KMS-11 (cell line): ENCODE results near the gene CCT7.
A peak's percentile ranks its signal among the peaks of the same experiment; 100 is the strongest.

ENCODE experiments used
- H2AFZ ChIP-seq: fragments of 200-600 bp; sonication (generic); 2 replicates; pipeline ENCODE4 v1.6.1; 2016; ENCODE audit warnings: antibody characterized with exemption, mixed run types, low read depth
- H3K27ac ChIP-seq: fragments of 200-600 bp; sonication (generic); 2 replicates; pipeline ENCODE4 v1.6.1; 2016; ENCODE audit warnings: mild to moderate bottlenecking, mixed run types
- H3K27me3 ChIP-seq: fragments of 200-600 bp; sonication (generic); 2 replicates; pipeline ENCODE4 v1.6.1; 2017; ENCODE audit warnings: mild to moderate bottlenecking, low read depth, mixed run types, moderate library complexity; ENCODE audit not compliant: insufficient read depth
- H3K36me3 ChIP-seq: fragments of 200-600 bp; sonication (generic); 2 replicates; pipeline ENCODE4 v1.6.1; 2017; ENCODE audit warnings: mild to moderate bottlenecking, mixed run types; ENCODE audit not compliant: insufficient read depth
- H3K4me1 ChIP-seq: fragments of 200-600 bp; sonication (generic); 2 replicates; pipeline ENCODE4 v1.6.1; 2016; ENCODE audit warnings: mild to moderate bottlenecking, low read depth, mixed run types; ENCODE audit not compliant: poor library complexity, severe bottlenecking
- H3K4me2 ChIP-seq: fragments of 200-600 bp; sonication (generic); 2 replicates; pipeline ENCODE4 v1.7.0; 2016; ENCODE audit warnings: mild to moderate bottlenecking, mixed run types
- H3K4me3 ChIP-seq: fragments of 200-600 bp; sonication (generic); IDR thresholded peaks from 2 replicates; pipeline ENCODE4 v1.6.1; 2017; ENCODE audit warnings: low read depth, low read length, mixed read lengths; ENCODE audit not compliant: insufficient read depth
- H3K79me2 ChIP-seq: fragments of 200-600 bp; sonication (generic); 2 replicates; pipeline ENCODE4 v1.6.1; 2016; ENCODE audit warnings: low read depth, mixed run types; ENCODE audit not compliant: insufficient read depth
- H3K9ac ChIP-seq: fragments of 200-600 bp; sonication (generic); 2 replicates; pipeline ENCODE4 v1.6.1; 2016; ENCODE audit warnings: mild to moderate bottlenecking, mixed run types
- H4K20me1 ChIP-seq: fragments of 200-600 bp; sonication (generic); 2 replicates; pipeline ENCODE4 v1.6.1; 2016; ENCODE audit warnings: mild to moderate bottlenecking, mixed run types; ENCODE audit not compliant: insufficient read depth
- TF ChIP-seq, protein P1 (sequence below): fragments of 200-600 bp; sonication (generic); conservative IDR thresholded peaks from 2 replicates; pipeline ENCODE4 v1.6.1; 2017; ENCODE audit warnings: low read depth, mild to moderate bottlenecking, antibody characterized with exemption, low read length, moderate library complexity, mixed read lengths

CCT7 gene

DNA sequence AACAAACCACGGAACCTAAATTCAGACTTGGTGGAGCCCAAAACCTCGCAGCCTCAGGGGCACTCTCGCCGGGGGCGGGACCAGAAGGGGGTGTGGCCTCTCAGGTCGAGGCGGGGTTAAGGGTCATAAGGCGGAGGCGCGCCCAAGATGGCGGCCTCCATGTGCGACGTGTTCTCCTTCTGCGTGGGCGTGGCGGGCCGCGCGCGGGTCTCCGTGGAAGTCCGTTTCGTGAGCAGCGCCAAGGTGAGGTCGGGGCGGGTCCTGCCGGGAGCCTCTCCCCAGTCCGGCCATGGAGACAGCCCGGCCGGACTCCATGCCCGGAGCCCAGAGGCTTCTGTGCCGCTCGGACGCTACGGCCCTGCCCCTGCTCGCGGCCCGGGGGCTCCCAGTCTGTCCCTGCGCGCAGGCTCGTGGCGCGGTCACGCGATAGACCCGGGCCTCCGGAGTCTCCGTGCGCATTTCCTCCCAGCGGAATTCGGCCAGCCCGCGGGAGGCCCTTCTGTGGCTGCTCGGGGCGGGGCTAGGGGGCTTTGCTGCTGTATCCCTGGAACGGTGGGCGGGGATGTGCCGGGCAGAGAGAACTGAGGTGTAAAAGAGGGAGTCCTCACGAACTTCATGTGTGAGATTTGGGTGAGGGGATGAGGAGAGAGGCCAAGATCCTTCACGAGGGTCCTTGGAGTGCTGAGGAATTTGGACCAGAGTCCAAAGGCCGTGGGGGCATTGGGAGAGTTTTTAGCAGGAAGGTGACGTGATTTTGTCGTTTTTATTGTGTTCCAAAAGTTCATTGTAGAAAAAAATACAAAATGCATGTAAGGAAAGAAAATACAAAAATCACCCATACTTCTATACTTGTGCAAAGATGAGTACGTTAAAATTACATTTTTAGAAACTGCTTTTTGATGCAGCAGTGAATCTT lies 19.7 kb upstream of the CCT7 start, which contains the start of gene SMYD5:
TSS of gene SMYD5 (plus strand) at position 126 of the 916 bp plus-strand sequence. CDS start at position 148, 22 bp downstream.
- Histone ChIP-seq H3K27ac (peak within 1 kb of the TSS; percentile 44), H3K4me1 (peaks cover 27% of the 10 kb centered on the region), H3K79me2 (peaks cover 35% of the 10 kb centered on the region; the same call in 1 of the 2 replicates), H3K4me2 (peak within 1 kb of the TSS; percentile 61), H3K4me3 (peak within 1 kb of the TSS; percentile 79), H3K9ac (peak within 1 kb of the TSS; percentile 86), H2AFZ (peak within 1 kb of the TSS; percentile 69), H3K36me3 (no peaks in the 10 kb centered on the region), H4K20me1 (no peaks in the 10 kb centered on the region), H3K27me3 (no peaks in the 10 kb centered on the region)
- TF ChIP-seq, protein P1, sequence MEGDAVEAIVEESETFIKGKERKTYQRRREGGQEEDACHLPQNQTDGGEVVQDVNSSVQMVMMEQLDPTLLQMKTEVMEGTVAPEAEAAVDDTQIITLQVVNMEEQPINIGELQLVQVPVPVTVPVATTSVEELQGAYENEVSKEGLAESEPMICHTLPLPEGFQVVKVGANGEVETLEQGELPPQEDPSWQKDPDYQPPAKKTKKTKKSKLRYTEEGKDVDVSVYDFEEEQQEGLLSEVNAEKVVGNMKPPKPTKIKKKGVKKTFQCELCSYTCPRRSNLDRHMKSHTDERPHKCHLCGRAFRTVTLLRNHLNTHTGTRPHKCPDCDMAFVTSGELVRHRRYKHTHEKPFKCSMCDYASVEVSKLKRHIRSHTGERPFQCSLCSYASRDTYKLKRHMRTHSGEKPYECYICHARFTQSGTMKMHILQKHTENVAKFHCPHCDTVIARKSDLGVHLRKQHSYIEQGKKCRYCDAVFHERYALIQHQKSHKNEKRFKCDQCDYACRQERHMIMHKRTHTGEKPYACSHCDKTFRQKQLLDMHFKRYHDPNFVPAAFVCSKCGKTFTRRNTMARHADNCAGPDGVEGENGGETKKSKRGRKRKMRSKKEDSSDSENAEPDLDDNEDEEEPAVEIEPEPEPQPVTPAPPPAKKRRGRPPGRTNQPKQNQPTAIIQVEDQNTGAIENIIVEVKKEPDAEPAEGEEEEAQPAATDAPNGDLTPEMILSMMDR = no peak

- Histone ChIP-seq H3K27ac (no peak overlapping the region), H4K20me1 (no peaks in the 10 kb centered on the region), H3K79me2 (peaks cover 35% of the 10 kb centered on the region; the same call in 1 of the 2 replicates), H3K4me3 (no peak overlapping the region), H2AFZ (no peak overlapping the region), H3K36me3 (no peaks in the 10 kb centered on the region), H3K27me3 (no peaks in the 10 kb centered on the region), H3K4me1 (peaks cover 27% of the 10 kb centered on the region), H3K9ac (no peak overlapping the region), H3K4me2 (peak overlapping the region; percentile 61)
- TF ChIP-seq, protein P1 = no peak
Measured at GRCh38 chr2:73215254-73215653, 18.9 kb upstream of the CCT7 start.

DNA sequence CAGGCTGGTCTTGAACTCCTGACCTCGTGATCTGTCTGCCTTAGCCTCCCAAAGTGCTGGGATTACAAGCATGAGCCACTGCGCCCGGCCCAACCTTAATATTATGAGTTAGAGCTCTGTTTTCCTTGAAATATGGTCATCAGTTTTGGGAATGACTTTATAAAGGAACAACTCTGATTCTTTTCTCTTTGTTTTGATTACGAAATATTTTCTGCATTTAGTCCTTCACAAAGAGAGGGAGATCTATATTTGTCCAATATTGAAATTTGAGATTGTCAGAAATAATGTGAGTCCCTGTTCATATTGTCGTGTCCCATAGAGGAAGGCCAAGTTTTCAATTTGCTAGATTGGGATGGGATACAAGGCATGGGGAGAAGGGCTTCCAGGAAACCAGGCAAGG lies 16.9 kb upstream of the CCT7 start:
- Histone ChIP-seq H3K4me3 (no peak overlapping the region), H2AFZ (no peak overlapping the region), H4K20me1 (no peaks in the 10 kb centered on the region), H3K27me3 (no peaks in the 10 kb centered on the region), H3K79me2 (peaks cover 35% of the 10 kb centered on the region; the same call in 1 of the 2 replicates), H3K4me1 (peaks cover 27% of the 10 kb centered on the region), H3K9ac (no peak overlapping the region), H3K36me3 (no peaks in the 10 kb centered on the region), H3K27ac (no peak overlapping the region), H3K4me2 (no peak overlapping the region)
- TF ChIP-seq, protein P1 = no peak

- H3K79me2 ChIP-seq = peaks cover 35% of the 10 kb centered on the region; the same call in 1 of the 2 replicates
- H3K4me1 ChIP-seq = peaks cover 22% of the 10 kb centered on the region
- TF ChIP-seq, protein P1 = no peak
- no peak overlapping the region for H3K4me2 ChIP-seq
- no peaks in the 10 kb centered on the region for H4K20me1 ChIP-seq
- H2AFZ ChIP-seq = no peak overlapping the region
- H3K36me3 ChIP-seq = no peaks in the 10 kb centered on the region
- no peak overlapping the region for H3K27ac ChIP-seq
- no peak overlapping the region for H3K9ac ChIP-seq
- H3K27me3 ChIP-seq = no peaks in the 10 kb centered on the region
- no peak overlapping the region for H3K4me3 ChIP-seq
Measured at GRCh38 chr2:73217826-73218225, 16.3 kb upstream of the CCT7 start.
